ENCODE measurements around the gene HMBS.

HMBS gene

DNA sequence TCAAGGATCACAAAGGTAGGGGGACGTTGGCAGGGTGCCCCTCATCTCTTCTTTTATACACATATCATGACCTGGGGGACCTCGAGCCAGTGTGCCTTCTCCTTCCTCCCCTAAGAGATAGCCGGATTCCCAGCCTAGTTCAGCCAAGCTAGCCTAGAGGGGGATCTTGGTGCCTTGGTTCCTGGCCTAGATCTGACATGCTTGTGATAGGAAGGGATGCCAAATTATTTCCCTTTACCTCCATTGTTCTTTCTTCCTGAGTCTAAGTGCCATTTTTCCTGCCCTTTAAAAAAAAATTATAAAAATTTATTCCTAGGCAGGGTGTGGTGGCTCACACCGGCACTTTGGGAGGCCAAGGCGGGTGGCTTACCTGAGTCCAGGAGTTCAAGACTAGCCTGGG, 29.7 kb downstream of the HMBS start:
- H3K27me3 Mint-ChIP-seq (ENCODE audit: low read depth), result no peaks in the 10 kb centered on the region
- H3K36me3 Mint-ChIP-seq (ENCODE audit: low read depth), result peaks cover 67% of the 10 kb centered on the region
- peak overlapping the region; percentile 0 for H3K4me3 Mint-ChIP-seq
- H3K27ac Mint-ChIP-seq, result no peak overlapping the region
- no peaks in the 10 kb centered on the region for H3K9me3 Mint-ChIP-seq
- DNase-seq (ENCODE audit: low spot score), result no peak
- H3K4me1 Mint-ChIP-seq (ENCODE audit: low read depth), result peaks cover 25% of the 10 kb centered on the region

DNA sequence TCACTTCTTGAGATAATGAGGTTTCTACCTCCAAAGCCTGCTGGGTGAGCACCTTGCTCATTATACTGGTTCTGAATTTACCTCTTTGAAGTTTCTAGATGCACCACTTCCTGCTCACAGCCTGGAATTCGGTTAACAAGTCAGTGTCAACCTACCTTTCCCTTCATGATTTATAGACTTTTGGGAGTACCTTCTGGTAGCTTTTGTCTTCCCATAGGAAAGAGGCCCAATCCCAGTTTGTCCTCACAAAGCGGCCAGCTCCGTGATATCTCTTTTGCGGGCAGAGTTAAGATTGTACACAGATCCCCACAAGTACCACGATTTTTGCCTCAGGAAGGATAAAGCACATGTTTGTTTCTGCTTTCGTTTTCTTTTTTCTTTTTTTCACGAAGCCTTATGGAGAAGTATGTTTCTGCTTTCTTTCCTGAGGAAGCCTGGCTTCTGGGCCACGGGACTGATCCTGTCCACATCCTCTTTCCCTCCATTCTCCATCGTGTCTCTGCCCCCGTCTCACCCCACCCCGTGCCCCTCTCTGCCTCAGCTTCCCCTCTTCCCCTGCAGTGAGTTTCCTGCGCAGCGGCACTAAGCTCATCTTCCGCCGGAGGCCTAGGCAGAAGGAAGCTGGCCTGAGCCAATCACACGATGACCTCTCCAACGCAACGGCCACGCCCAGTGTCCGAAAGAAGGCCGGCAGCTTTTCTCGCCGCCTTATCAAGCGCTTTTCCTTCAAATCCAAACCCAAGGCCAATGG, 31.0 kb downstream of the HMBS start:
- Mint-ChIP-seq H3K27me3 (ENCODE audit: low read depth) (no peaks in the 10 kb centered on the region), H3K4me3 (peak overlapping the region; percentile 79), H3K9me3 (no peaks in the 10 kb centered on the region), H3K36me3 (ENCODE audit: low read depth) (peaks cover 55% of the 10 kb centered on the region), H3K4me1 (ENCODE audit: low read depth) (peaks cover 23% of the 10 kb centered on the region), H3K27ac (peak overlapping the region; percentile 95)
- no peak for DNase-seq (ENCODE audit: low spot score)

DNA sequence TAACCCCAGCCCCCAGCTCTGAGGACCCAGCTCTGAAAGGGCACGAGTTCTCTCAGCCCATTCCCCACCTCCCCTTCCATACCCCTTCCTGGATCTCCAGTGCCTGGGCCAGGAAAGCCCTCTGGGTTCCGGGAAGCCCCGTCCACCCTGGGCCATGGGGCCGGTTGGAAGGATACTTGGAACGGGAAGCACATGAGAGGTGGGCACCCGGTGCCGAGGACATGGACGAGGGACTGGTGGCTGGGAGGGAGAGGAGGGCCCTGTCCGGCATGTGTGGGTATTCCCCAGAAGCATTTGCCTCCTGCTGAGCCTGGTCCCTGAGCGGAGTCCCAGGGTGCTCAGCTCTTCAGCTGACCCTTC, 31.5 kb downstream of the HMBS start:
- H3K36me3 Mint-ChIP-seq (ENCODE audit: low read depth), result peaks cover 52% of the 10 kb centered on the region
- peak overlapping the region; percentile 95 for H3K27ac Mint-ChIP-seq
- peak overlapping the region; percentile 79 for H3K4me3 Mint-ChIP-seq

DNA sequence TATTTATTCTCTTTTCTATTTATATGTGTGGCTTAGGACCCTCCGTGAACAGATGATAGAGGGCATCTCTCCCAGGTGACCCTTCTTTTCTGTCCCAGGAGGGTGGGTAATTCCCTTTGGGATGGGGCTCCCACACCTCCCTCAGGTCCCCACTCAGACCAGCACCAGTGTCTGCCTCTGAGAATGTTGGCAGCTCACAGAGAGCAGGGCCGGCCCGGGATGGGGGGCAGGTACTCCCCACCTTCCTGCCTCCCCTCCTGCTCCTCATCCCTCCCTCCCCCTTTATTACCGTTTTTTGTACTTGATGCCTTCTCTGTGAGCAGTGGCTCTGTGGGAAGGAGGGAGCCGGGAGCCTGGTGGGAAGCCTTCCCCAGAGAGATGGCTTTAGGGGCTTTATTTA, 31.9 kb downstream of the HMBS start:
- H3K4me3 Mint-ChIP-seq, result peak overlapping the region; percentile 46

More for the DNA sequence above, 31.5 kb downstream of the HMBS start:
- H3K27me3 Mint-ChIP-seq (ENCODE audit: low read depth), result no peaks in the 10 kb centered on the region
- no peak for DNase-seq (ENCODE audit: low spot score)
- H3K4me1 Mint-ChIP-seq (ENCODE audit: low read depth), result peaks cover 28% of the 10 kb centered on the region
- no peaks in the 10 kb centered on the region for H3K9me3 Mint-ChIP-seq

DNA sequence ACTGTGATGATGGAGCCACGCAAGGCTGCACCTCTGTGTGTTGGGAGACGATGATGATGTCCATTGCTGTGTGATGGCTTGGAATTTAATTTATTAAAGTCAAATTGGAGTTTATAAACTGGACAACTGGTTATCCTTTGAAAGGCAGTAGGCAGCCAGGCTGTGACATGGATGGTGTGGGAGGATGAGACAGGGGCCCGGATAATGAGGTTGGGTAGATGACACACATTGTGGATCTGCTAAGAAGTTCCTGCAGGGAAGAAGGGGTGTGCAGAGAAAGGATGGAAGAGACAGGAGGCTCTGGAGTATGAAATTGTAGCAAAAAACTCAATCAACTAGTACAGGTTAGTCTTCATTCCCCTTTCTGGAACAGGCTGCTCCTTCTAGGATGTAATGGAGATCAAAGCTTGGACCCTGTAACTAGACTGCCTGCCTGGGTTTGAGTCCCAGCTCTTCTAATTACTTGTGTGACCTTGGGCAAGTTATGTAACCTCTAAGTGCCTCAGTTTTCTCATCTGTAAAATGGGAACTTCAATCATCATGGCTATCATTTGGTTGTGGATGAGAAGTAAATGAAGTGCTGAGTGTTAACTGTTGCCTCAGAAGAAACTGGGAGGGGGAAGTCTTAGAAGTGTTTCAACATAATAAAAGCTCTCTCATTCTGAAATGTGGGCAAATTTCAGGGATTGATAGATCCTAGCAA, 32.5 kb downstream of the HMBS start:
- no peaks in the 10 kb centered on the region for H3K27me3 Mint-ChIP-seq (ENCODE audit: low read depth)
- H3K4me3 Mint-ChIP-seq, result no peak overlapping the region
- DNase-seq (ENCODE audit: low spot score), result no peak
- no peaks in the 10 kb centered on the region for H3K9me3 Mint-ChIP-seq
- H3K27ac Mint-ChIP-seq, result no peak overlapping the region
- H3K4me1 Mint-ChIP-seq (ENCODE audit: low read depth), result peaks cover 32% of the 10 kb centered on the region
- H3K36me3 Mint-ChIP-seq (ENCODE audit: low read depth), result peaks cover 47% of the 10 kb centered on the region

More for the DNA sequence above, 31.9 kb downstream of the HMBS start:
- no peak for DNase-seq (ENCODE audit: low spot score)
- Mint-ChIP-seq H3K36me3 (ENCODE audit: low read depth) (peaks cover 50% of the 10 kb centered on the region), H3K27me3 (ENCODE audit: low read depth) (no peaks in the 10 kb centered on the region), H3K27ac (peak overlapping the region; percentile 39), H3K4me1 (ENCODE audit: low read depth) (peaks cover 28% of the 10 kb centered on the region), H3K9me3 (no peaks in the 10 kb centered on the region)

DNA sequence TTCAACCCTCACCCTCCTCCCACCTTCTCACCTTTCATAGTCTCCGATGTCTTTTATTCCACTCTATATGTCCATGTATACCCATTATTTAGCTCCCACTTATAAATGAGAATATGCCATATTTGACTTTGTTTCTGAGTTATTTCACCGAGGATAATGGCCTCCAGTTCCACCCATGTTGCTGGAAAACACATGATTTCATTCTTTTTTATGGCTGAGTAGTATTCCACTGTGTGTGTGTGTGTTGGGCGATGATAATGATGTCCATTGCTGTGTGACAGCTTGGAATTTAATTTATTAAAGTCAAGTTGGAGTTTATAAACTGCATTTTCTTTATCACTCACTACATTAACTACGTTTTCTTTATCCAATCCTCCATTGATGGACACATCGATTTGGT, 33.5 kb downstream of the HMBS start:
- peaks cover 37% of the 10 kb centered on the region for H3K4me1 Mint-ChIP-seq (ENCODE audit: low read depth)
- H3K27me3 Mint-ChIP-seq (ENCODE audit: low read depth), result no peaks in the 10 kb centered on the region
- no peak overlapping the region for H3K4me3 Mint-ChIP-seq
- no peak overlapping the region for H3K27ac Mint-ChIP-seq
- peaks cover 43% of the 10 kb centered on the region for H3K36me3 Mint-ChIP-seq (ENCODE audit: low read depth)
- no peaks in the 10 kb centered on the region for H3K9me3 Mint-ChIP-seq
- no peak for DNase-seq (ENCODE audit: low spot score)

DNA sequence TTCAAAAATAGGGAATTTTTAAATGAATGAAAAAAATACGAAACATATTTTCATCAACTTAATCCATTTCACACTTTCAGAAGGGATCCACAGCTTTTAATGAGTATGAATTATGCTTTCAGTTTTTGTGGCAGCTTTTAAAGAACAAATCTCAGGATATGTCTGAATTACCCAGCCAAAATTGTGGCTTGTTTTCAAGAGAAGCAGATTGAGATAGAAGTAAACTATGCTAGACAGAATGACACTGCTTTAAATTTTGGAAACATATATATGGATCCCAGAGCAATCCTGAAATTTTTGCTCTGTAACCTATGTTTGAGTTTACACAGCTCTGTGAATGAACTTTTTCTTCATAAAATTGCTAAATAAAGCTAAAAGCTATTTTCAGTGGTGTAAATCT, 34.3 kb downstream of the HMBS start:
- H3K27me3 Mint-ChIP-seq (ENCODE audit: low read depth), result no peaks in the 10 kb centered on the region
- H3K9me3 Mint-ChIP-seq, result no peaks in the 10 kb centered on the region
- H3K36me3 Mint-ChIP-seq (ENCODE audit: low read depth), result peaks cover 41% of the 10 kb centered on the region
- no peak for DNase-seq (ENCODE audit: low spot score)
- no peak overlapping the region for H3K27ac Mint-ChIP-seq
- H3K4me3 Mint-ChIP-seq, result no peak overlapping the region
- H3K4me1 Mint-ChIP-seq (ENCODE audit: low read depth), result peaks cover 40% of the 10 kb centered on the region

DNA sequence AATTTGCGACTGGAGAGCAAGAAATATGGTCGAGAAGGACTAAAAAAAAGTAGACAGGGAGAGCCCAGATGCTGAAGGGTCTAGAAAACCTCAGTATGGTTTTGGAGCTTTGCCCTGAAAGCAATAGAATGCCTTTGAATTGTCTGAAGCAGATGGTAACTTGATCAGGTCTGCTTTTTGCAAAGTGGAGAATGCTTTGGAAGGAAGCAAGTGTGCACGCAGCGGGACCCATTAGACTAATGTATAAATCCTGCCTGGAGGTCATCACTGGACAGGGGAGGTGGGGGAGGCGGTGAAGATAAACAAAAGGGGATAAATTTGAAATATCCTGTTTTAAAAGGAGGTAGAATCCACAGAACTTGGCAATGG, 35.9 kb downstream of the HMBS start:
- peak overlapping the region; percentile 95 for H3K4me3 Mint-ChIP-seq
- H3K27ac Mint-ChIP-seq, result peak overlapping the region; percentile 82
- H3K36me3 Mint-ChIP-seq (ENCODE audit: low read depth), result peaks cover 36% of the 10 kb centered on the region
- no peaks in the 10 kb centered on the region for H3K9me3 Mint-ChIP-seq
- DNase-seq (ENCODE audit: low spot score), result no peak
- no peaks in the 10 kb centered on the region for H3K27me3 Mint-ChIP-seq (ENCODE audit: low read depth)
- H3K4me1 Mint-ChIP-seq (ENCODE audit: low read depth), result peaks cover 31% of the 10 kb centered on the region

DNA sequence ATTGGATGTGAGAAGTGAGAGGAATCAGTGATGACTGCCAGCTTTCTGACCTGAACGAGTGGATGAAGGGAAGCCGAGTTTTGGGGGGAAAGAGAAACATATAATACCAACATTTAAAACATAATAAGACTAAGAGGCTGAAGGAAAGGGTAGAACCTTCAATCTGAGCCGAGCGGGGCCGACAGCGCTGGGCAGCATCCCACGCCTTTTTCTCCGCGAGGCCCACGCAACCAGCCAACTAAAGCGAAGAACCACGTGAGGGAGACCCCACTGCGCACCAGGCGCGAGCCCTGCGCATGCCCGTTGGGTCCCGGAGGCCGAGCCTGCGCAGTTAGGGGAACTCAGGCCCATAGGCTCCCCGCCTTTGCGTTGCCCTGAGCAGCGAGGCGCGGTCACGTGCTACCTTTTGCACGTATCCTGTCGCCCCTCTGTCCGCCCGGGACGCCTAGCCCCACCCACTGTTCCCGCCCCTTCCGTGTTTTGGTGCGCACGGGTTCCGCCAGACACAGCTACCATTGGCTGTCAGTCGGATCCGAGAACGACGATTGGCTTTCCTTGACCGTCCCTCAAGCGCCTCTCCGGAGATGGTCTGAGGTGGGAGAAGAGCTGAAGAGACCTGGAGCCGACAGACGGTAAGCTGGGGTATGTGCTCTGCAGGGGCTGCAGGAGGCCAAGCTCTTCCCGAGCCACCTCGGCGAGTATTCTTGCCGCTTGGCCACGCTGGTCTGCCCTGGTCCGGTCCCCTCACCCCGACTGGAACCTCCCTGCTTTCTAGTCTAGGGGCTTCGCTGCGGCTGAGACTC, 36.5 kb downstream of the HMBS start, which contains the start of gene HINFP:
Gene HINFP (plus strand): TSS at position 573 of the 803 bp plus-strand sequence. CDS start 5,365 bp downstream, outside the sequence.
- H3K4me1 Mint-ChIP-seq (ENCODE audit: low read depth), result peaks cover 26% of the 10 kb centered on the region

DNA sequence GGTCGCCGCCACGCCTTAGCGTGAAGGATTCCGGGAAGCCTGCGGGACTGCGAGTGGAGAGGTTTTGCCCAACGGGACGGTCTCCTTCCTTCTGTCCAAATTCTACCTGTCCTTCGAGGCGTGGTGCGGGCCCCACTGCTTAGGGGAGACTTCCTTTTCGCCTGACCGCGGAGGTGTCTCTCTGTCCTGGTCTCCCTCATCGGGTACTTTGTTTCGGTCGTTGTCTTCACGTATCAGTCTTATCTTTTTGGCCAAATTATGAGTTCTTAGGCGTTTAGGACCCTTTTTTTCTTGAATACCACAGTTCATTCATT, 37.1 kb downstream of the HMBS start:
- peaks cover 29% of the 10 kb centered on the region for H3K36me3 Mint-ChIP-seq (ENCODE audit: low read depth)
- H3K9me3 Mint-ChIP-seq, result no peaks in the 10 kb centered on the region
- peaks cover 27% of the 10 kb centered on the region for H3K4me1 Mint-ChIP-seq (ENCODE audit: low read depth)
- no peaks in the 10 kb centered on the region for H3K27me3 Mint-ChIP-seq (ENCODE audit: low read depth)
- no peak for DNase-seq (ENCODE audit: low spot score)
- H3K27ac Mint-ChIP-seq, result peak overlapping the region; percentile 82
- peak overlapping the region; percentile 95 for H3K4me3 Mint-ChIP-seq

More for the DNA sequence above, 36.5 kb downstream of the HMBS start, which contains the start of gene HINFP:
- Mint-ChIP-seq H3K4me3 (peak within 1 kb of the TSS; percentile 95), H3K9me3 (no peaks in the 10 kb centered on the region), H3K27me3 (ENCODE audit: low read depth) (no peaks in the 10 kb centered on the region), H3K27ac (peak within 1 kb of the TSS; percentile 82), H3K36me3 (ENCODE audit: low read depth) (peaks cover 30% of the 10 kb centered on the region)
- peak; percentile 99 for DNase-seq (ENCODE audit: low spot score)

DNA sequence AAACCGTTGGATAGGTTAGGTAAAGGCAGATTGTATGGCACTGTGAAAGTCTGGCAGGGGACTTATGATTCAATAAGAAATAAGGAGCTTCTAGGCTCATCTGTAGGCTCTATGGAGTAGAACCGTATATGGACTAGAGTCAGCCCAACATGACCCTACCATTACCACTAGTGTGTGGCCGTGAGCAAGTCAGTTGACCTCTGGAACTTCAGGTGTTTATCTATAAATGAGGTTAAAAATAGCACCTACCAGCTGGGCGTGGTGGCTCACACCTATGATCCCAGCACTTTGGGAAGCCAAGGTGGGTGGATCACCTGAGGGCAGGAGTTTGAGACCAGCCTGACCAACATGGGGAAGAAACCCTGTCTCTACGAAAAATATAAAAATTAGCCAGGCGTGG, 41.1 kb downstream of the HMBS start:
- Mint-ChIP-seq H3K9me3 (no peaks in the 10 kb centered on the region), H3K27me3 (ENCODE audit: low read depth) (no peaks in the 10 kb centered on the region), H3K4me3 (no peak overlapping the region), H3K4me1 (ENCODE audit: low read depth) (peaks cover 26% of the 10 kb centered on the region), H3K36me3 (ENCODE audit: low read depth) (peaks cover 35% of the 10 kb centered on the region), H3K27ac (no peak overlapping the region)
- DNase-seq (ENCODE audit: low spot score), result no peak

DNA sequence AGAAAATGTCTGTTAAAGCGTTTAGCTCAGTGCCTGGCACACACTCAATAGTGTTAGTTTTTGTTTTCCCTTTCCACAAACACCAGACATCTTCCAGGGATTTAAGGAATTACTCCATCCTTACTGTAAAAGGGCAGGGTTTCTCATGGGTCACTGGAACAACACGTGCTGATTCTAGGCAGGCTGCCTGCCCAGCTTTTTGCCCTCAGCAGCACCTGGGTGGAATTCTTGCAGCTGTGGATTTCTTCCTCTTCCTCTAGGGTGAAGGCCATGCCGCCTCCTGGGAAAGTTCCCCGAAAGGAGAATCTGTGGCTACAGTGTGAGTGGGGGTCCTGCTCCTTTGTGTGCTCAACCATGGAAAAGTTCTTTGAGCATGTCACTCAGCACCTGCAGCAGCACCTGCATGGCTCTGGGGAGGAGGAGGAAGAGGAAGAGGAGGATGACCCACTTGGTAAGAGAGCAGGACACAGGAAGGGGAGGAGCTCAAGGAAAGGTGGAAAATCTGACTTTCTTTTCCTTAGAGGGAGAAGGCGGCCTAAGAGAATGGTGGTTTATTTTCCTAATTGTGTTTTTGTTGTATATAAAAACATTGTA, 42.1 kb downstream of the HMBS start:
- Mint-ChIP-seq H3K27me3 (ENCODE audit: low read depth) (no peaks in the 10 kb centered on the region), H3K36me3 (ENCODE audit: low read depth) (peaks cover 42% of the 10 kb centered on the region), H3K9me3 (no peaks in the 10 kb centered on the region), H3K4me3 (no peak overlapping the region), H3K4me1 (ENCODE audit: low read depth) (peaks cover 23% of the 10 kb centered on the region), H3K27ac (peak overlapping the region; percentile 21)
- no peak for DNase-seq (ENCODE audit: low spot score)

DNA sequence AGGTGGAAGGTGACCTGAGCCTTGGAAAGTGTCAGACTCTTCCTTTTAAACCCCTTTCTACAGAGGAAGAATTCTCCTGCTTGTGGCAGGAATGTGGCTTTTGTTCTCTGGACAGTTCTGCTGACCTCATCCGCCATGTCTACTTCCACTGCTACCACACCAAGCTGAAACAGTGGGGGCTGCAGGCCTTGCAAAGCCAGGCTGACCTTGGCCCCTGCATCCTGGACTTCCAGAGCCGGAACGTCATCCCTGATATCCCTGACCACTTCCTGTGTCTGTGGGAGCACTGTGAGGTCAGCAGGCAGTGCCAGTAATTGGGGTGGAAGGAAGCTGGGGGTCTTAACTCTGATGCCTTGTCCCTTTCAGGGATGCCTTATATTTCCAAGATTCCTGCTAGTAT, 46.0 kb downstream of the HMBS start:
- Mint-ChIP-seq H3K4me3 (no peak overlapping the region), H3K4me1 (ENCODE audit: low read depth) (peaks cover 10% of the 10 kb centered on the region), H3K9me3 (no peaks in the 10 kb centered on the region), H3K27me3 (ENCODE audit: low read depth) (no peaks in the 10 kb centered on the region), H3K36me3 (ENCODE audit: low read depth) (peaks cover 50% of the 10 kb centered on the region), H3K27ac (no peak overlapping the region)
- no peak for DNase-seq (ENCODE audit: low spot score)

All from T-helper 2 cell treated with Interferon-gamma antibody and Interleukin-4, amounts not matched to agents 5 μg/mL and 100 μg/mL, for 36 hours (primary cell).